HG02885 (cell line): Measurements from ENCODE around the gene RAPGEFL1.
"Not testable (repeated sequence)": the region's sequence is repeated elsewhere in the genome, so short reads cannot be mapped to it uniquely, and the experiment has no call there.

Source experiments
- ATAC-seq: cut with Tn5 transposase; IDR thresholded peaks from one replicate; pipeline ENCODE4 v1.9.1; 2021; ENCODE audit warnings: mild to moderate bottlenecking; ENCODE audit not compliant: unreplicated experiment, poor library complexity

The RAPGEFL1 gene, protein sequence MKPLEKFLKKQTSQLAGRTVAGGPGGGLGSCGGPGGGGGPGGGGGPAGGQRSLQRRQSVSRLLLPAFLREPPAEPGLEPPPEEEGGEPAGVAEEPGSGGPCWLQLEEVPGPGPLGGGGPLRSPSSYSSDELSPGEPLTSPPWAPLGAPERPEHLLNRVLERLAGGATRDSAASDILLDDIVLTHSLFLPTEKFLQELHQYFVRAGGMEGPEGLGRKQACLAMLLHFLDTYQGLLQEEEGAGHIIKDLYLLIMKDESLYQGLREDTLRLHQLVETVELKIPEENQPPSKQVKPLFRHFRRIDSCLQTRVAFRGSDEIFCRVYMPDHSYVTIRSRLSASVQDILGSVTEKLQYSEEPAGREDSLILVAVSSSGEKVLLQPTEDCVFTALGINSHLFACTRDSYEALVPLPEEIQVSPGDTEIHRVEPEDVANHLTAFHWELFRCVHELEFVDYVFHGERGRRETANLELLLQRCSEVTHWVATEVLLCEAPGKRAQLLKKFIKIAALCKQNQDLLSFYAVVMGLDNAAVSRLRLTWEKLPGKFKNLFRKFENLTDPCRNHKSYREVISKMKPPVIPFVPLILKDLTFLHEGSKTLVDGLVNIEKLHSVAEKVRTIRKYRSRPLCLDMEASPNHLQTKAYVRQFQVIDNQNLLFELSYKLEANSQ

GRCh38 chr17:40177275-40177874 is at the start of gene RAPGEFL1:
Gene RAPGEFL1, plus strand, starts transcription at chr17:40177470. Its CDS starts 392 bp downstream, at chr17:40177862.
- peak; percentile 74 for ATAC-seq

DNA sequence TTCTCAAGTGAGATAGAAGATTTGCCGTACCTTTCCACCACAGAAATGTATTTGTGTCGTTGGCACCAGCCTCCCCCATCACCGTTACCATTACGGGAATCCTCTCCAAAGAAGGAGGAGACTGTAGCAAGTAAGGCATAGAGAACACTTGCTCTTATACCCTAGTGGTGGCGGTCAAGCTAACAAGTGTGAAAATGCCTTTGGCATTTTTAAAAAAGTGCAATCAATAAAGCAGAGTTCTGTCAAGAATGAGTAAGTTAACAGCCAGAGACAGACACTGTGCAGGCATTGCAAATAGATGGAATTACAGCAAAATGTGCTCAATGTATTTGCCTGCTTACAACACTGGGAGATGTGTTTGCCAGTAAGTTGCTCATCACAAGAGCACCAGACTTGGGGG is 47.8 kb upstream of the RAPGEFL1 start:
- ATAC-seq: no peak

DNA sequence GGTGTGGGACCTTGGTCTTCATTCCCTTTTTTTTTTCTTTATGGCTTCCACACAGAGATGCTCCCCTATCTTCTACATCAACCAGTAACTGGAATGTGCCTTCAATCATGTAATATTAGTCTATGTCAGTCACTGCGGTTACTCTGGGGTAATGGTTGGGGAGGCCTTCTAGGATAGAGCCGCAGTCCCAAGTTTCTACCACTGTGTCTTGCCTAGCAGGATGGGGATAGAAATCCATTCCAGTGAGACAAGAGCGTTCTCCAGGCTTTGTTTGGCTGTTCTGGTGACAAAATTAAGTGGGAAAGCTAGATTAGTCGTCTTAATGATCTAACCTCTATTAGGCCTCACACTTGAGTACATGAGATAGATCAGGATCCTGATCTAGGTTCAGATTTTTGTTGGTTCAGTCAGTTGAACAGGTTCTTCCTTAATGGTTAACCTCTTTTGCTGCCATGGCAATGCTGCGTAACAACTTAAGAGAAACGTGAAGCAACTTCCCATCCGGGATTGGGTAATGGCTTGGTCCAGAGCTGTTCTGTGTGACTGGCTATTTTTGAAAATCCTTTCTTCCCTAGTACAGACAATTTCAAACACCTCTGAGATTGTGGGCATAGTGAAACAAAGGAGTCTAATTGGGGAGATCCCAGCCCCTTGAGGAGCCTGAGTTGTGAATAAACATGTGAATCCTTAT is 46.8 kb upstream of the RAPGEFL1 start:
- no peak for ATAC-seq

- ATAC-seq: no peak
Measured at GRCh38 chr17:40134184-40134583, 43.1 kb upstream of the RAPGEFL1 start.

- ATAC-seq: no peak
Measured at GRCh38 chr17:40135817-40136216, 41.5 kb upstream of the RAPGEFL1 start.

GRCh38 chr17:40139566-40140058 is 37.7 kb upstream of the RAPGEFL1 start:
- ATAC-seq: peak; percentile 13

DNA sequence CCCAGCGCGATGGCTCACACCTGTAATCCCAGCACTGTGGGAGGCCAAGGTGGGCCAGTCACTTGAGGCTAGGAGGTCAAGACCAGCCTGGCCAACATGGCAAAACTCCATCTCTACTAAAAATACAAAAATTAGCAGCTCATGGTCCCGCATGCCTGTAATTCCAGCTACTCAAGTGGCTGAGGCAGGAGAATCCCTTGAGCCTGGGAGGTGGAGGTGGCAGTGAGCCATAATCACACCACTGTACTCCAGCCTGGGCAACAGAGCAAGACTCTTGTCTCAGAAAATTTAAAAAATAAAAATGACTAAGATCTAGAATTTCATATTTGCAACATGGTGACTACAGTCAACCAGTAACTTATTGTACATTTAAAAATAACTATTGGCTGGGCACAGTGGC is 34.1 kb upstream of the RAPGEFL1 start:
- not testable (repeated sequence) for ATAC-seq

DNA sequence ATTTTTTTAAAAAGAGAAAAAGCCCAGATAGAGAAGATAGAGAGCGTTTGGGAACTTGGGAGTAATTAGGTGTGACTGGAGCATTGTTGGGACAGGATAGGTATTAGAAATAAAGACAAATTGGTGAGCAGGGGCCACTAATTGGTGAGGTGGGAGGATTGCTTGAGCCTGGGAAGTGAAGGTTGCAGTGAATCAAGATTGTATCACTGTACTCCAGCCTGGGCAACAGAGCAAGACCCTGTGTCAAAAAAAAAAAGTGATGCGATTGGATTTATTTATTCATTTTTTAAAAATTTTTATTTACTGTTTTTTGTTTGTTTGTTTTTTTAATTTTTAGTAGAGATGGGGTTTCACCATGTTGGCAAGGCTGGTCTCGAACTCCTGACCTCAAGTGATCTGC is 31.8 kb upstream of the RAPGEFL1 start:
- ATAC-seq: no peak

DNA sequence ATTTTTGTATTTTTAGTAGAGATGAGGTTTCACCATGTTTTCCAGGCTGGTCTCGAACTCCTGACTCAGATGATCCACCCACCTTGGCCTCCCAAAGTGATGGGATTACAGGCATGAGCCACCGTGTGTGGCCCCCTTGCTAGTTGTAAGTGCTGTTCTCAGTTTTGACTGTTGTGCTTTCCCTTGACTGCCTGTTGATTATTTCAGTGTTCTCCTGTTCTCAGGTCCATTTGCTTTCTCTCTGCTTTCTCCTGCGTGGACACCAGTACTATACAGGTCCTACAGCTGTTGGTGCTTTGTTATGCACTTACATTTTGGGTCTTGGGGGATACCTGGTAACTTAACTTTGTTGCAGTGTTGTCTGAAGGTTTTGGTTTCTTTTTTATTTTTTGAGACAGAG is 28.7 kb upstream of the RAPGEFL1 start:
- ATAC-seq: no peak

GRCh38 chr17:40150276-40150675 is 27.0 kb upstream of the RAPGEFL1 start:
- ATAC-seq: no peak

DNA sequence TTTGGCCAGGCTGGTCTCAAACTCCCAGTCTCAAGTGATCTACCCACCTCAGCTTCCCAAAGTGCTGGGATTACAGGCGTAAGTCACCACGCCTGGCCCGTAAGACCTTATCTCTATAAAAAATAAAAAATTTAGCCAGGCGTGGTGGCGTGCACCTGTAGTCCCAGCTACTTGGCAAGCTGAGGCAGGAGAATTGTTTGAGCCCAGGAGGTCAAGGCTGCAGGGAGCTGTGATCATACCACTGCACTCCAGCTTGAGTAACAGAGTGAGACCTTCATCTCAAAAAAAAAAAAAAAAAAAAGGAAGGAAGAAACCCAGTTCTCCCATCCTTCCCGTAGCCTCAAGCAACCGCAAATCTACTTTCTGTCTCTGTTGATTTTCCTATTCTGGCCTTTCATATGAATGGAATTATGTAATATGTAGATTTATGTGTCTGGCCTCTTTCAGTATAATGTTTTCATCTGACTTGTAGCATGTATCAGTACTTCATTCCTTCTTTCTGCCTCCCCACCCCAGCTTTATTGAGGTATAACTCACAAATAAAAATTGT is 25.8 kb upstream of the RAPGEFL1 start:
- ATAC-seq: no peak

DNA sequence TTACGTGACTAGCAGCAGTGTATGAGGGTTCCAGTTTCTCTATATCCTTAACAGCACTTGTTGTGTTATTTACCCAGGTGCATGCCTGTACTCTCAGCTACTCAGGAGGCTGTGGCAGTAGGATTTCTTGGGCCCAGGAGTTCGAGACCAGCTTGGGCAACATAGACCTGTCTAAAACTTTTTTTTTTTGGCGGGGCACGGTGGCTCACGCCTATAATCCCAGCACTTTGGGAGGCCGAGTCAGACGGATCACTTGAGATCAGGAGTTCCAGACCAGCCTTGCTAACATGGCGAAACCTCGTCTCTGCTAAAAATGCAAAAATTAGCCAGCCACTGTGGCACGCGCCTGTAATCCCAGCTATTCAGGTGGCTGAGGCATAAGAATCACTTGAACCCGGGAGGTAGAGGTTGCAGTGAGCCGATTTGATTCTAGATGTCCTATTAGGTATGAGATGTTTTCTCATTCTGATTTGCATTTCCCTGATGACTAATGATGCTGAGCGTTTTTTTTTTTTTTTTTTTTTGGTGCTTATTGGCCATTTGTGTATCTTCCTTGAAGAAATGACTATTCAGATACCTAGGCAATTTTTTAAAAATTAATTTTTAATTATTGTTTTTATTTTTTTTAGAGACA is 23.6 kb upstream of the RAPGEFL1 start:
- ATAC-seq: no peak

DNA sequence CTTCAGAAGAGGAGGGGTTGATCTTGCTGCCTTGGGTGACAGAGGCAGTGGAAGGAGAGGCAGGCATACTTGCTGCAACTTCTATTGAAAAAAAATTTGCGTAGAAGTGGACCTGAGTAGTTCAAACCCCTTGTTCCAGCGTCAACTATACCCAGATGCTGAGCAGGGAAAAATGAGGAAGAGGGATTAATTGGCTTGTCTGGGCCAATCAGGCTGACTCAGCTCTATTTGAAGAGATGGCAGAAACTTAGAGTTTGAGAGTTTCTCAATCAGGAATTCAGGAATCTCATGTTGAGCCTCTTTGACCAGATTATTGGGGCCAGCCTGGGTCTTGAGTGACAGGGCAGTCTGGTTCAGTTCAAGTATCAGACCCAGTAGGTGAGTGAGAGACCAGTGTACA is 19.3 kb upstream of the RAPGEFL1 start:
- no peak for ATAC-seq

GRCh38 chr17:40158438-40159013 is 18.7 kb upstream of the RAPGEFL1 start:
- no peak for ATAC-seq

DNA sequence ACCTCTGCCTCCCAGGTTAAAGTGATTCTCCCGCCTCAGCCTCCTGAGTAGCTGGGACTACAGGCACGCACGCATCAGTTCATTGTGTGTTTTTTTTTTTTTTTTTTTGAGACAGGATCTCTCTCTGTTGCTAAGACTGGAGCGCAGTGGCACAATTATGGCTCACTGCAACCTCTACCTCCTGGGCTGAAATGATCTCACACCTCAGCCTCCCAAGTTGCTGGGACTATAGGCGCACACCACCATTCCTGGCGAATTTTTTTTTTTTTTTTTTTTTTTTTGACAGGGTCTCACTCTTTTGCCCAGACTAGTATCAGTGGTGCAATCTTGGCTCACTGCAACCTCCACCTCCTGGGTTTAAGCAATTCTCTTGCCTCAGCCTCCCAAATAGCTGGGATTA is 17.8 kb upstream of the RAPGEFL1 start:
- no peak for ATAC-seq

DNA sequence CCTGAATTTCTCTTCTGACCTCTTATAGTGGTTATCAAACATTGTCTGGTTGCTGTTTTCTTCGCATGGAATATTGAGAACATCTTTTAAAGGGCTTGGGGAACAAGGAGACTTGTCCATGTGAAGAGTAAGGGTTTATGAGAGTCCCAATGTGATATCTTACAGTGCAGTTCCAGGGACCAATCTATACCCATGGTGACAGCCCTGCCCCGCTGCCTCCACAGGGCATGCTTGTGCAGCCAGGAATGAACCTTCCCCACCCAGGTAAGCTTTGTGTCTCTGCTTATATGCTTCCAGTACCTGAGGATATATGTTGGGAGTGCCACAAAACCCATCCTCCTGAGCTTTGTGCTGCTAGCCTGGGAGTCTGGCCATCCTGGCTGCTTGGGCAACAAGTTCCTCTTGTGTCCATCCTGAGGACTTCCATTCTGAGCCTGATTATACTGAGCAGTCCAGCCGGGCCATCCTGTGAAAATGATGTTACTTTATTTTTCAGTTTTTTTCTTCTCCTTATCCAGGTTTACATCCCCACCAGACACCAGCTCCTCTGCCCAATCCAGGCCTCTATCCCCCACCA is 9.5 kb upstream of the RAPGEFL1 start:
- no peak for ATAC-seq

DNA sequence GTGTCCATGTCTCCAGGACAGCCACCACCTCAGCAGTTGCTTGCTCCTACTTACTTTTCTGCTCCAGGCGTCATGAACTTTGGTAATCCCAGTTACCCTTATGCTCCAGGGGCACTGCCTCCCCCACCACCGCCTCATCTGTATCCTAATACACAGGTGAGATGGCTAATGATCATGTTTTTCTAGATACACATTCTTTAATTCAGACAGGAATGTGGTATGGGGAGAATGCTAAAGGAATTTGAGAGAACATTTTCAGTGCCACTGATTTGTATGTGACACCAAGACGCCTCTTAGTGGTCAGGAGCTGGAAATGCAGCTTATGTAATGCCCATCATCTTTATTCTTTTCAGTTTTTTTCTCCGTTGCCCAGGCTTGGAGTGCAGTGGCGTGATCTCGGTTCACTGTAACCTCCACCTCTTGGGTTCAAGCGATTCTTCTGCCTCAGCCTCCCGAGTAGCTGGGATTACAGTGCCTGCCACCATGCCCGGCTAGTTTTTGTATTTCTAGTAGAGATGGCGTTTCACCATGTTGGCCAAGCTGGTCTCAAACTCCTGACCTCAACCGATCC is 8.9 kb upstream of the RAPGEFL1 start:
- no peak for ATAC-seq

DNA sequence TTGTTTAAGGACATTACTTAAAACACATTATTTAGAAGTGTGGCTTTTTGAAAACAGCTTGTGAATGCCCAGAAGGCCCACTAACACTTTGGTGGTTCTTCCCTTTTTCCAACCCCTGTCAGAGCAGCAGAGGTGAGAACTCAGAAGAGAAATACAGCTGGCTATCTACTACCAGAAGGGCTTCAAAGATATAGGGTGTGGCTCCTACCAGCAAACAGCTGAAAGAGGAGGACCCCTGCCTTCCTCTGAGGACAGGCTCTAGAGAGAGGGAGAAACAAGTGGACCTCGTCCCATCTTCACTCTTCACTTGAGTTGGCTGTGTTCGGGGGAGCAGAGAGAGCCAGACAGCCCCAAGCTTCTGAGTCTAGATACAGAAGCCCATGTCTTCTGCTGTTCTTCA is 6.9 kb upstream of the RAPGEFL1 start:
- ATAC-seq: no peak

- ATAC-seq: no peak
Measured at GRCh38 chr17:40171750-40172149, 5.5 kb upstream of the RAPGEFL1 start.
